ENCODE results near the gene COLQ. TPM values are rescaled to one million over a fixed set of nuclear protein-coding genes. Genes with fewer than 3 reads are reported as not detected.
A peak's percentile ranks its signal among the peaks of the same experiment; 100 is the strongest.

COLQ gene
- total and polyA plus RNA-seq, 11 donors, result 2.1 to 33.0 (median 10.7) TPM

- ATAC-seq, result peak in 1 of 4 donors; percentile 7
- Histone ChIP-seq H3K4me1 (peaks cover 0 to 63% (median 9%) of the 10 kb centered on the region in 12 donors), H3K36me3 (no peaks in the 10 kb centered on the region), H3K27me3 (no peaks in the 10 kb centered on the region), H3K4me3 (no peak overlapping the region), H3K9me3 (no peaks in the 10 kb centered on the region), H3K27ac (peak overlapping the region in 1 of 12 donors; percentile 50)
- DNase-seq, result no peak
- TF ChIP-seq CTCF (IDR thresholded peaks at IDR 0.05) (no peak), POLR2A (IDR thresholded peaks at IDR 0.05) (no peak)
- intact Hi-C loops (cut with DNase I), result no loop called here
- 45 to 77% (median 59%) methylated on average over 4 of the region's 4 CpGs for WGBS, 4 donors
These were observed 23.5 kb downstream of the COLQ start for GRCh38 chr3:15497964-15498363.

- TF ChIP-seq POLR2A (IDR thresholded peaks at IDR 0.05), result no peak
- DNase-seq (no peak), ATAC-seq (peak; percentile 13 to 73 (median 56))
- 29 to 49% (median 41%) methylated on average over 8 of the region's 8 CpGs for WGBS, 4 donors
- Histone ChIP-seq H3K27me3 (no peaks in the 10 kb centered on the region), H3K27ac (peak overlapping the region in 9 of 12 donors; percentile 23 to 80 (median 56)), H3K36me3 (no peaks in the 10 kb centered on the region), H3K9me3 (no peaks in the 10 kb centered on the region), H3K4me1 (peaks cover 0 to 60% (median 9%) of the 10 kb centered on the region in 12 donors), H3K4me3 (no peak overlapping the region)
- intact Hi-C loops (cut with DNase I), result no loop called here
These were observed 25.2 kb downstream of the COLQ start for GRCh38 chr3:15496341-15496664.

GRCh38 chr3:15495461-15496340, 25.8 kb downstream of the COLQ start:
- Histone ChIP-seq H3K27ac (peak overlapping the region in 11 of 12 donors; percentile 13 to 80 (median 43)), H3K4me1 (peaks cover 0 to 54% (median 9%) of the 10 kb centered on the region in 12 donors), H3K4me3 (no peak overlapping the region), H3K36me3 (no peaks in the 10 kb centered on the region), H3K27me3 (no peaks in the 10 kb centered on the region), H3K9me3 (no peaks in the 10 kb centered on the region)
- TF ChIP-seq POLR2A (IDR thresholded peaks at IDR 0.05) (no peak), CTCF (IDR thresholded peaks at IDR 0.05) (no peak)
- intact Hi-C loops (cut with DNase I), result no loop called here
- no peak for DNase-seq
- ATAC-seq, result peak; percentile 58 to 80 (median 73)
- WGBS, 4 donors, result 61 to 64% (median 63%) methylated on average over 9 of the region's 9 CpGs

- DNase-seq (no peak), ATAC-seq (no peak)
- Histone ChIP-seq H3K4me1 (peaks cover 0 to 43% (median 7%) of the 10 kb centered on the region in 12 donors), H3K4me3 (no peak overlapping the region), H3K27me3 (no peaks in the 10 kb centered on the region), H3K36me3 (no peaks in the 10 kb centered on the region), H3K27ac (no peak overlapping the region), H3K9me3 (no peaks in the 10 kb centered on the region)
- intact Hi-C loops (cut with DNase I), result loop anchor here in 1 of 10 donors (2.0 kb wide), 1 partner anchor 15 kb away; no protein-coding TSS in a partner anchor
- WGBS, 4 donors, result 95 to 98% (median 96%) methylated on average over 5 of the region's 5 CpGs
- no peak for TF ChIP-seq POLR2A (IDR thresholded peaks at IDR 0.05)
- no peak for TF ChIP-seq CTCF (IDR thresholded peaks at IDR 0.05)
These were observed 28.1 kb downstream of the COLQ start for GRCh38 chr3:15493436-15493835.

Measured in heart left ventricle (tissue), 16 donors.